Measurements from ENCODE around the gene HEPH. TPM values are rescaled to one million over a fixed set of nuclear protein-coding genes. Genes with fewer than 3 reads are reported as not detected.
"Not testable (repeated sequence)": the region's sequence is repeated elsewhere in the genome, so short reads cannot be mapped to it uniquely, and the experiment has no call there.

Gene HEPH, protein sequence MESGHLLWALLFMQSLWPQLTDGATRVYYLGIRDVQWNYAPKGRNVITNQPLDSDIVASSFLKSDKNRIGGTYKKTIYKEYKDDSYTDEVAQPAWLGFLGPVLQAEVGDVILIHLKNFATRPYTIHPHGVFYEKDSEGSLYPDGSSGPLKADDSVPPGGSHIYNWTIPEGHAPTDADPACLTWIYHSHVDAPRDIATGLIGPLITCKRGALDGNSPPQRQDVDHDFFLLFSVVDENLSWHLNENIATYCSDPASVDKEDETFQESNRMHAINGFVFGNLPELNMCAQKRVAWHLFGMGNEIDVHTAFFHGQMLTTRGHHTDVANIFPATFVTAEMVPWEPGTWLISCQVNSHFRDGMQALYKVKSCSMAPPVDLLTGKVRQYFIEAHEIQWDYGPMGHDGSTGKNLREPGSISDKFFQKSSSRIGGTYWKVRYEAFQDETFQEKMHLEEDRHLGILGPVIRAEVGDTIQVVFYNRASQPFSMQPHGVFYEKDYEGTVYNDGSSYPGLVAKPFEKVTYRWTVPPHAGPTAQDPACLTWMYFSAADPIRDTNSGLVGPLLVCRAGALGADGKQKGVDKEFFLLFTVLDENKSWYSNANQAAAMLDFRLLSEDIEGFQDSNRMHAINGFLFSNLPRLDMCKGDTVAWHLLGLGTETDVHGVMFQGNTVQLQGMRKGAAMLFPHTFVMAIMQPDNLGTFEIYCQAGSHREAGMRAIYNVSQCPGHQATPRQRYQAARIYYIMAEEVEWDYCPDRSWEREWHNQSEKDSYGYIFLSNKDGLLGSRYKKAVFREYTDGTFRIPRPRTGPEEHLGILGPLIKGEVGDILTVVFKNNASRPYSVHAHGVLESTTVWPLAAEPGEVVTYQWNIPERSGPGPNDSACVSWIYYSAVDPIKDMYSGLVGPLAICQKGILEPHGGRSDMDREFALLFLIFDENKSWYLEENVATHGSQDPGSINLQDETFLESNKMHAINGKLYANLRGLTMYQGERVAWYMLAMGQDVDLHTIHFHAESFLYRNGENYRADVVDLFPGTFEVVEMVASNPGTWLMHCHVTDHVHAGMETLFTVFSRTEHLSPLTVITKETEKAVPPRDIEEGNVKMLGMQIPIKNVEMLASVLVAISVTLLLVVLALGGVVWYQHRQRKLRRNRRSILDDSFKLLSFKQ
- 12.2 and 14.0 TPM in 2 replicates for total RNA-seq
- long read RNA-seq, full-length matches to known transcripts = 1 of 37 reads
- long read RNA-seq, partial matches to known transcripts = 8 of 37 reads
- long read RNA-seq, other reads (novel, unspliced or antisense) = 28 of 37 reads

DNA sequence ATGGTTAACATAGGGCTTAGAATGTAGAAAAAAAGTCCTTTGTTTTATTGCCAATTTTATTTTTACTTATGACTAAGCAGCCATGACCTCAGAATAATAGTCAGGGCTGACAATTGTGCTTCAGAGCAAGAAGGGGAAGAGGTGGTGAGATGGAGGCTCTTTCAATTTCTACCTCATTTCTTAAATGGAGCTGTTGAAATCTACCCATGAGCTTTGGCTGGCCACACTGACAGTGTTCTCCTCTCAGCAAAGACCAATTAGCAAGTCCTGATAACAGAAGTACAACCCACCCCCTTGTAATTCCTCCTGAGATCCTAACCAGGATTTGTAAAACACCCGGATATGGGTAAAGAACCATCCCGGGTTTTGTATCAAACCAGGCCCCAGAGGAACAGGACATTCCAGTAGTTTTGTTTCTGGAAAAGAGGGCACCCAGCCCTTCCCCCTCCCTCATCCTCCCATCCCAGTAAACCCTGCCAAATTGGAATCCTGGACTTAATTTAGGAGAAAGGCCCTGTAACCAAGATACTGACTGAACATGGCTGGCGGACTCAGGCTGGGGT lies at the start of gene HEPH:
HEPH (plus strand) TSS at position 399 of the 563 bp plus-strand sequence. CDS start 6,324 bp downstream, outside the sequence.
- TF ChIP-seq, protein P1, sequence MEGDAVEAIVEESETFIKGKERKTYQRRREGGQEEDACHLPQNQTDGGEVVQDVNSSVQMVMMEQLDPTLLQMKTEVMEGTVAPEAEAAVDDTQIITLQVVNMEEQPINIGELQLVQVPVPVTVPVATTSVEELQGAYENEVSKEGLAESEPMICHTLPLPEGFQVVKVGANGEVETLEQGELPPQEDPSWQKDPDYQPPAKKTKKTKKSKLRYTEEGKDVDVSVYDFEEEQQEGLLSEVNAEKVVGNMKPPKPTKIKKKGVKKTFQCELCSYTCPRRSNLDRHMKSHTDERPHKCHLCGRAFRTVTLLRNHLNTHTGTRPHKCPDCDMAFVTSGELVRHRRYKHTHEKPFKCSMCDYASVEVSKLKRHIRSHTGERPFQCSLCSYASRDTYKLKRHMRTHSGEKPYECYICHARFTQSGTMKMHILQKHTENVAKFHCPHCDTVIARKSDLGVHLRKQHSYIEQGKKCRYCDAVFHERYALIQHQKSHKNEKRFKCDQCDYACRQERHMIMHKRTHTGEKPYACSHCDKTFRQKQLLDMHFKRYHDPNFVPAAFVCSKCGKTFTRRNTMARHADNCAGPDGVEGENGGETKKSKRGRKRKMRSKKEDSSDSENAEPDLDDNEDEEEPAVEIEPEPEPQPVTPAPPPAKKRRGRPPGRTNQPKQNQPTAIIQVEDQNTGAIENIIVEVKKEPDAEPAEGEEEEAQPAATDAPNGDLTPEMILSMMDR (conservative IDR thresholded peaks at IDR 0.05) = no peak
- Mint-ChIP-seq H3K27me3 (ENCODE audit: low read depth) (no peaks in the 10 kb centered on the region), H3K4me3 (peak within 1 kb of the TSS; percentile 88), H3K4me1 (peaks cover 7% of the 10 kb centered on the region), H3K27ac (ENCODE audit: unreplicated experiment) (peak within 1 kb of the TSS; percentile 90), H3K36me3 (ENCODE audit: low read depth) (no peaks in the 10 kb centered on the region), H3K9me3 (peaks cover 6% of the 10 kb centered on the region)
- no peak for DNase-seq (ENCODE audit: low read depth, low spot score)

DNA sequence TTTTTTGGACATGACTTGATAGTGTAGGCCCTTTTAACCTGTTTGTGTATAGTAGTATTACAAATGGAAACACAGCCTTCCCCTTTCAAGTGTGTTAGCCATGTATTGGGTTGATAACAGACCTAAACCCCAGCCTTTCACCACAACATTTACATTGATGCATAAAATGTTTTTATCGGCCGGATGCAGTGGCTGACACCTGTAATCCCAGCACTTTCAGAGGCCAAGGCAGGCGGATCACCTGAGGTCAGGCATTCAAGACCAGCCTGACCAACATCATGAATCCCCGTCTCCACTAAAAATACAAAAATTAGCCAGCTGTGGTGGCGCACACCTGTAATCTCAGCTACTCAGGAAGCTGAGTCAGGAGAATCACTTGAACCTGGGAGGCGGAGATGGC lies 45.3 kb upstream of the HEPH start:
- not testable (repeated sequence) for H3K4me3 Mint-ChIP-seq; H3K4me1 Mint-ChIP-seq; DNase-seq (ENCODE audit: low read depth, low spot score); H3K27me3 Mint-ChIP-seq (ENCODE audit: low read depth); H3K36me3 Mint-ChIP-seq (ENCODE audit: low read depth); H3K27ac Mint-ChIP-seq (ENCODE audit: unreplicated experiment)
- H3K9me3 Mint-ChIP-seq = peaks cover 14% of the 10 kb centered on the region

DNA sequence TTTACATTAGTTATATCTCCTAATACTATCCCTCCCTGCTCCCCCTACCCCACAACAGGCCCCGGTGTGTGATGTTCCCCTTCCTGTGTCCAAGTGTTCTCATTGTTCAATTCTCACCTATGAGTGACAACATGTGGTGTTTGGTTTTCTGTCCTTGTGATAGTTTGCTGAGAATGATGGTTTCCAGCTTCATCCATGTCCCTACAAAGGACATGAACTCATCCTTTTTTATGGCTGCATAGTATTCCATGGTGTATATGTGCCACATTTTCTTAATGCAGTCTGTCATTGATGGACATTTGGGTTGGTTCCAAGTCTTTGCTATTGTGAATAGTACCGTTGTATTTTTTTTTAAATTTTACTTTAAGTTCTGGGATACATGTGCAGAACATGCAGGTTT lies 42.7 kb upstream of the HEPH start:
- H3K36me3 Mint-ChIP-seq (ENCODE audit: low read depth); DNase-seq (ENCODE audit: low read depth, low spot score); H3K4me3 Mint-ChIP-seq; H3K27me3 Mint-ChIP-seq (ENCODE audit: low read depth); H3K4me1 Mint-ChIP-seq; H3K27ac Mint-ChIP-seq (ENCODE audit: unreplicated experiment): not testable (repeated sequence)
- H3K9me3 Mint-ChIP-seq = peaks cover 20% of the 10 kb centered on the region

DNA sequence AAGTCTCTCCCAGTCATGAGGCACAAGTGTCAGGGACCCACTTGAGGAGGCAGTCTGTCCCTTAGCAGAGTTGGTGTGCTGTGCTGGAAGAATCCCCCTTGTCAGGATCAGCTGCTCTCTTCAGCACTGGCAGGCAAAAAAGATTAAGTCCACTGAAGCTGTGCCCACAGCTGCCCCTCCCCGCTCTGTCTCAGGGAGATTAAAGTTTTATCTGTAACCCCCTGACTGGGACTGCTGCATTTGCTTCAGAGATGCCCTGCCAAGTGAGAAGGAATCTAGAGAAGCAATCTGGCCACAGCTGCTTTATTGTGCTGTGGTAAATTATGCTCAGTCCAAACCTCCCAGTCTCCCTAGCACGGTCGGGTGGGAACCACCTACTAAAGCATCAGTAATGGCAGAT lies 37.4 kb upstream of the HEPH start:
- Mint-ChIP-seq H3K4me1 (no peaks in the 10 kb centered on the region), H3K9me3 (peaks cover 27% of the 10 kb centered on the region), H3K4me3 (no peak overlapping the region), H3K27ac (ENCODE audit: unreplicated experiment) (no peak overlapping the region), H3K27me3 (ENCODE audit: low read depth) (peaks cover 3% of the 10 kb centered on the region), H3K36me3 (ENCODE audit: low read depth) (no peaks in the 10 kb centered on the region)
- DNase-seq (ENCODE audit: low read depth, low spot score) = no peak
- TF ChIP-seq, protein P1 (conservative IDR thresholded peaks at IDR 0.05) = no peak

DNA sequence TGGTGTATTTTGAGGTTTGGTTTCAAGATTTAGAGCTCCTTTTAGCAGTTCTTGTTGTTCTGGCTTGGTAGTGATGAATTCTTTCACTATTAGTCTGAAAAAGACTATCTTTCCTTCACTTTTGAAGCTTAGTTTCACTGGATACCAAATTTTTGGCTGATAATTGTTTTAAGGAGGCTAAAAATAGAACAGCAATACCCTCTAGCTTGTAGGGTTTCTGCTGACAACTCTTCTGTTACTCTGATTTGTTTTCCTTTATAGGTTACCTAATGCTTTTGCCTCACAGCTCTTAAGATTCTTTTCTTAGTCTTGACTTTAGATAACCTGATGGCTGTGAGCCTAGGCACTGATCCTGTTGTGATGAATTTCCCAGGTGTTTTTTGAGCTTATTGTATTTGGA lies 33.6 kb upstream of the HEPH start:
- no peak overlapping the region for H3K27ac Mint-ChIP-seq (ENCODE audit: unreplicated experiment)

DNA sequence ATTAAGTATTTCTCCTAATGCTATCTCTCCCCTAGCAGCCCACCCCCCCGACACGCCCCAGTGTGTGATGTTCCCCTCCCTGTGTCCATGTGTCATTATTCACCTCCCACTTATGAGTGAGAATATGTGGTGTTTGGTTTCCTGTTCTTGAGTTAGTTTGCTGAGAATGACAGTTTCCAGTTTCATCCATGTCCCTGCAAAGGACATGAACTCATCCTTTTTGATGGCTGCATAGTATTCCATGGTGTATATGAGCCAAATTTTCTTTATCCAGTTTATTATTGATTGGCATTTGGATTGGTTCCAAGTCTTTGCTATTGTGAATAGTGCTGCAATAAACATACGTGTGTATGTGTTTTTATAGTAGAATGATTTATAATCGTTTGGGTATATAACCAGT lies 28.8 kb upstream of the HEPH start:
- not testable (repeated sequence) for H3K27ac Mint-ChIP-seq (ENCODE audit: unreplicated experiment); H3K9me3 Mint-ChIP-seq; H3K36me3 Mint-ChIP-seq (ENCODE audit: low read depth); H3K4me3 Mint-ChIP-seq; DNase-seq (ENCODE audit: low read depth, low spot score); H3K27me3 Mint-ChIP-seq (ENCODE audit: low read depth); H3K4me1 Mint-ChIP-seq

More for the DNA sequence above, 33.6 kb upstream of the HEPH start:
- Mint-ChIP-seq H3K9me3 (peaks cover 13% of the 10 kb centered on the region), H3K36me3 (ENCODE audit: low read depth) (no peaks in the 10 kb centered on the region), H3K27me3 (ENCODE audit: low read depth) (peaks cover 3% of the 10 kb centered on the region), H3K4me1 (no peaks in the 10 kb centered on the region), H3K4me3 (no peak overlapping the region)
- TF ChIP-seq, protein P1 (conservative IDR thresholded peaks at IDR 0.05) = no peak
- no peak for DNase-seq (ENCODE audit: low read depth, low spot score)

All from neural crest cell (in vitro differentiated cells).